Measurements from ENCODE around the gene CLCN2. TPM values are rescaled to one million over a fixed set of nuclear protein-coding genes. Genes with fewer than 3 reads are reported as not detected.
A peak's percentile ranks its signal among the peaks of the same experiment; 100 is the strongest.
"Not testable (repeated sequence)": the region's sequence is repeated elsewhere in the genome, so short reads cannot be mapped to it uniquely, and the experiment has no call there.

CLCN2 gene
- total and polyA plus RNA-seq, 10 donors = 1.6 to 6.4 (median 3.7) TPM

DNA sequence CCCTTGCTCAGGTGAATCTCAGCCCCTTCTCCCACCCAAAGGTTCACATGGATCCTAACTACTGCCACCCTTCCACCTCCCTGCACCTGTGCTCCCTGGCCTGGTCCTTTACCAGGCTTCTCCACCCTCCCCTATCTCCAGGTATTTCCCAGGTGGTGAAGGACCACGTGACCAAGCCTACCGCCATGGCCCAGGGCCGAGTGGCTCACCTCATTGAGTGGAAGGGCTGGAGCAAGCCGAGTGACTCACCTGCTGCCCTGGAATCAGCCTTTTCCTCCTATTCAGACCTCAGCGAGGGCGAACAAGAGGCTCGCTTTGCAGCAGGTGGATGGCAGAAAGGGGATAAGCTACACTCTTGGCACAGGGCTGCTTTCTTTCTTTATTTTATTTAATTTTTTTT lies 19.5 kb downstream of the CLCN2 start:
- peaks cover 4 to 43% (median 26%) of the 10 kb centered on the region in 6 donors for H3K4me1 ChIP-seq
- peaks cover 0 to 48% (median 24%) of the 10 kb centered on the region in 6 donors for H3K36me3 ChIP-seq
- peaks cover 0 to 5% (median 0%) of the 10 kb centered on the region in 7 donors for H3K27me3 ChIP-seq (replicated peaks in 1 of 7)
- no peaks in the 10 kb centered on the region for H3K9me3 ChIP-seq
- WGBS, 5 donors = 83 to 99% (median 95%) methylated on average over 7 of the region's 7 CpGs
- H3K27ac ChIP-seq = no peak overlapping the region
- no peak for TF ChIP-seq POLR2A (IDR thresholded peaks at IDR 0.05)
- DNase-seq = no peak
- intact Hi-C loops (cut with DNase I; ENCODE audit: low total_unique reads) = no loop called here
- no peak overlapping the region for H3K4me3 ChIP-seq

DNA sequence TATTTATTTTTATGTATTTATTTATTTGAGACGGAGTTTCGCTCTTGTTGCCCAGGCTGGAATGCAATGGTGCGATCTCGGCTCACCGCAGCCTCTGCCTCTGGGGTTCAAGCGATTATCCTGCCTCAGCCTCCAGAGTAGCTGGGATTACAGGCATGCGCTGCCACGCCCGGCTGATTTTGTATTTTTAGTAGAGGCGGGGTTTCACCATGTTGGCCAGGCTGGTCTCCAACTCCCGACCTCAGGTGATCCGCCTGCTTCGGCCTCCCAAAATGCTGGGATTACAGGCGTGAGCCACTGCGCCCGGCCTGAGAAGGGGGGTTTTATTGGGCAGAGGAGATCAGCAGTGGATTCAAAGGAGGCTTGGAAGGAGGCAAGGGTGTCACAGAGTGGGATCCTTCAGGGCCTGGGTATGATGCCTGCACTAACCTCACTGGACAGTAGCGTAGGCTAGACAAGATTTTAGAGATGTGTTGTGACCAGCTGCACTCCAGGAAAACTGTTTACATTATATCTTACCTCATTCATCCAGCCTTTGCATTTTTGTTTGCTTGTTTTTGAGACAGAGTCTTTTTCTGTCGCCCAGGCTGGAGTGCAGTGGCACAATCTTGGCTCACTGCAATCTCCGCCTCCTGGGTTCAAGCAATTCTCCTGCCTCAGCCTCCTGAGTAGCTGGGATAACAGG lies 21.8 kb downstream of the CLCN2 start:
- intact Hi-C loops (cut with DNase I; ENCODE audit: low total_unique reads); H3K27me3 ChIP-seq (replicated peaks in 1 of 7); H3K4me3 ChIP-seq; H3K9me3 ChIP-seq; DNase-seq; H3K27ac ChIP-seq: not testable (repeated sequence)
- Histone ChIP-seq H3K36me3 (peaks cover 0 to 49% (median 26%) of the 10 kb centered on the region in 6 donors), H3K4me1 (peaks cover 8 to 50% (median 30%) of the 10 kb centered on the region in 6 donors)
- WGBS, 5 donors = 95 to 97% (median 97%) methylated on average over 19 of the region's 19 CpGs

GRCh38 chr3:184339001-184339400 lies 22.4 kb downstream of the CLCN2 start:
- Histone ChIP-seq H3K27me3 (replicated peaks in 1 of 7) (peaks cover 0 to 5% (median 0%) of the 10 kb centered on the region in 7 donors), H3K9me3 (no peaks in the 10 kb centered on the region), H3K4me1 (peaks cover 8 to 56% (median 31%) of the 10 kb centered on the region in 6 donors), H3K27ac (peak overlapping the region in 1 of 8 donors; percentile 49), H3K4me3 (peak overlapping the region in 1 of 8 donors; percentile 39), H3K36me3 (peaks cover 0 to 49% (median 28%) of the 10 kb centered on the region in 6 donors)
- TF ChIP-seq CTCF (IDR thresholded peaks at IDR 0.05 in 8 of 11, conservative IDR thresholded peaks at IDR 0.05 in 3 of 11) = no peak
- TF ChIP-seq POLR2A (IDR thresholded peaks at IDR 0.05) = no peak
- TF ChIP-seq POLR2AphosphoS5 (IDR thresholded peaks at IDR 0.05) = no peak
- 76 to 87% (median 82%) methylated on average over 8 of the region's 8 CpGs for WGBS, 5 donors
- no peak for DNase-seq
- intact Hi-C loops (cut with DNase I; ENCODE audit: low total_unique reads) = no loop called here

- Histone ChIP-seq H3K9me3 (no peaks in the 10 kb centered on the region), H3K27me3 (replicated peaks in 1 of 7) (peaks cover 0 to 5% (median 0%) of the 10 kb centered on the region in 7 donors), H3K4me3 (peak overlapping the region in 1 of 8 donors; percentile 39), H3K27ac (peak overlapping the region in 5 of 8 donors; percentile 7 to 49 (median 11)), H3K4me1 (peaks cover 8 to 61% (median 33%) of the 10 kb centered on the region in 6 donors), H3K36me3 (peaks cover 0 to 49% (median 33%) of the 10 kb centered on the region in 6 donors)
- intact Hi-C loops (cut with DNase I; ENCODE audit: low total_unique reads) = no loop called here
- DNase-seq = no peak
- 16 to 65% (median 39%) methylated on average over 20 to 37 of the region's 37 CpGs for WGBS, 5 donors
- TF ChIP-seq POLR2A (IDR thresholded peaks at IDR 0.05) (no peak), POLR2AphosphoS5 (IDR thresholded peaks at IDR 0.05) (peak in 1 of 3 donors; percentile 66), CTCF (IDR thresholded peaks at IDR 0.05 in 8 of 11, conservative IDR thresholded peaks at IDR 0.05 in 3 of 11) (peak in 1 of 11 experiments; percentile 15)
These were observed 22.9 kb downstream of the CLCN2 start for GRCh38 chr3:184338511-184338945.

- H3K4me3 ChIP-seq = peak overlapping the region in 1 of 8 donors; percentile 39
- intact Hi-C loops (cut with DNase I; ENCODE audit: low total_unique reads) = no loop called here
- WGBS, 5 donors = 75 to 87% (median 84%) methylated on average over 7 of the region's 7 CpGs
These were observed 23.4 kb downstream of the CLCN2 start for GRCh38 chr3:184337981-184338380.

More at GRCh38 chr3:184337981-184338380, 23.4 kb downstream of the CLCN2 start:
- peaks cover 0 to 49% (median 36%) of the 10 kb centered on the region in 6 donors for H3K36me3 ChIP-seq
- H3K9me3 ChIP-seq = no peaks in the 10 kb centered on the region
- DNase-seq = no peak
- H3K4me1 ChIP-seq = peaks cover 8 to 64% (median 33%) of the 10 kb centered on the region in 6 donors
- TF ChIP-seq POLR2A (IDR thresholded peaks at IDR 0.05) (no peak), CTCF (IDR thresholded peaks at IDR 0.05 in 8 of 11, conservative IDR thresholded peaks at IDR 0.05 in 3 of 11) (no peak), POLR2AphosphoS5 (IDR thresholded peaks at IDR 0.05) (no peak)
- H3K27ac ChIP-seq = peak overlapping the region in 5 of 8 donors; percentile 7 to 49 (median 11)
- peaks cover 0 to 5% (median 0%) of the 10 kb centered on the region in 7 donors for H3K27me3 ChIP-seq (replicated peaks in 1 of 7)

Data from spleen (tissue), 11 donors.